T-helper 1 cell treated with Interleukin-12 subunit alpha and Interleukin-12 subunit beta and Interleukin-4 antibody, amounts not matched to agents 30 ng/mL and 1 ng/mL, for 36 hours (primary cell): ENCODE measurements around the gene OSTF1. TPM values are rescaled to one million over a fixed set of nuclear protein-coding genes. Genes with fewer than 3 reads are reported as not detected.

Source experiments
- intact Hi-C: fragments of 100-400 bp; cut with micrococcal nuclease; formaldehyde crosslinking; loops from one replicate; pipeline ENCODE4 v1.15.1; 2024
- total RNA-seq: library from RNA; stranded (reverse); gene quantifications from 2 replicates; pipeline ENCODE4 v1.2.3, GENCODE V29; 2022

Gene OSTF1, protein sequence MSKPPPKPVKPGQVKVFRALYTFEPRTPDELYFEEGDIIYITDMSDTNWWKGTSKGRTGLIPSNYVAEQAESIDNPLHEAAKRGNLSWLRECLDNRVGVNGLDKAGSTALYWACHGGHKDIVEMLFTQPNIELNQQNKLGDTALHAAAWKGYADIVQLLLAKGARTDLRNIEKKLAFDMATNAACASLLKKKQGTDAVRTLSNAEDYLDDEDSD
- 140 and 143 TPM in 2 replicates for total RNA-seq

GRCh38 chr9:75087824-75088645 is at the start of gene OSTF1, which contains the start of gene NMRK1:
TSS of gene OSTF1 (plus strand) at chr9:75088514. CDS start at chr9:75088693, 179 bp downstream.
TSS of gene NMRK1 (minus strand) at chr9:75088155. CDS start at chr9:75083115, 5,040 bp downstream.
- intact Hi-C loops: loop anchor here (1.0 to 10.0 kb wide), 14 partner anchors 11 to 1956 kb away; partner anchors contain the start of genes ANXA1, CARNMT1, GCNT1 and PCSK5

GRCh38 chr9:75039009-75039408 is 49.3 kb upstream of the OSTF1 start:
- intact Hi-C loops: no loop called here

DNA sequence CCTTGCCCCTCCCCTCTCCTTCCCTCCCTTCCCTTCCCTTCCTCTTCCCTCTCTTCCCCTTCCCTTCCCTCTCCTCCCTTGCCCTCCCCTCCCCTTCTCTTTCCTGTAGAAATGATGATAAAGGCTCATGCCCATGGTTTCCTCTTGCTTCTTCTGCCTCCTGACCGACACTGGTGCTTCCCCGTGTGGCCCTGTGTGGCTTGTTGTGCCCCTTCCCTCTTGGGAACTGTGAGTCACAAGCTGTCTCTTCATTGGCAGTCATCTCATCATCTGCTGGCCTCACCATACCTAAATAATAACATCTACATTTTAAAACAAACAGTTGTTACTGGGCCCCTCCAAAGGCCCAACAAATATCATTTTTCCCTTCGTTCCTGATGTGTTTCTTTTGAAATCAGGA is 48.5 kb upstream of the OSTF1 start:
- intact Hi-C loops: no loop called here

DNA sequence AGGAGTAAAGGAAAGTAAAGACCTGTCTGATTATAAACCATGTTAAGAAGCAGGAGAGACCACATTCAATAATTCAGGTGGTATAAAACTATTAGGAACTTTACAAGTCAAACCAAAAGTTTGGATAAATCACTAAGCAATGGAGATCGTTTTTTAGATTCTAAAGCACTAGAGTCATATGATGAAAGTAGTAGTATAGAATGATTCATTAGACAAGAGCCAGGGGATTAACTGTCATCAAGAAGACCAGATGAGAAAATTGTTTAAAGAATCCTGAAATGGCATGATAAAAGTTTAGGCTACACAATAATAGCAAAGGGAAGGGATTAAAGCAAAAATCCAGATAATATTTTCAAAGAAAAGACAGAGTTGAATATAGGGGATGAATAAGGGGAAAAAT is 47.3 kb upstream of the OSTF1 start:
- intact Hi-C loops: no loop called here

DNA sequence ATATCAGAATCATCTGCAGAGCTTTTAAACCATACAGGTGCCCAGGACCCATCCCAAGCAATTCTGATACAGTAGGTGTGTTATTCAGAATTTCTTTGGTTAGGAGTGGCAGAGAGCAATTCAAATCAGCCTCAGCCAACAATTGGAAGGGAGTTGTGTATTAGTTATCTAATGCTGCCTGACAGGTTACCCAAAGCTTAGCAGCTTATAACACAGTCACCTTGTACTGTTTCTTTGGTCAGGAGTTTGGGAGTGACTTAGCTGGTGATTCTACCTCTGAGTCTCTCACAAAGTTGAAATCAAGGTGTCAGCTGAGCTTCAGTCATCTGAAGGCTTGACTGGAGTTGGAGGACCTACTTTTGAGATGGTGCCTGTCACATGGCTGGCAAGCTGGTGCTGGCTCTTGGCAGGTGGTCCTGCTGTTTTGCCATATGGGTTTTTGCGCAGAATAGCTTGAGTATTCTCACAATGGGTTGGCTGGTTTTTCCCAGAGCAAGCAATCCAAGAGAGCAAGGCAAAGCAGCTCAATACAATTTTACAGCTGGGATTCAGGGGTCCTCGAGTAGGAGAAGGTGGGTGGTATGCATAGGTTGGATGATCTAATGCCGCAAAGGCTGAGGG is 41.5 kb upstream of the OSTF1 start:
- intact Hi-C loops: no loop called here

DNA sequence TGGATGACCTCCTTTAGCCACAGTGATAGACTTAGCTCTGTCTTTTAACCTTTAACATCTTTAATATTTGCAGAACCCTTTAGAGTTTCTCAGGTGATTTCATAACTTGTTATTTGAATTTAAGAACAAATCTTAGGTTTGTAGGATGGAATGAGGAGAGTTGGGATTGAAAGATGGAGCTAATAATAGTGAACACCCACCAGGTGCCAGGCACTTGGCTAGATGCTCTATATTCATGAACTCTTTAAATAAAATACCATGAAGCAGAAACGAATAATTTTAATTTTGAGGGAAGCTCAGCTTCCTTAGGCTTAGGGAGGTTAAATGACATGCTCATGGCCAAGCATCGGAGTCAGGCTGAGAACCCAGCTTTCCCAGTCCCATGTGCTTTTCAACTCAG is 40.8 kb upstream of the OSTF1 start:
- intact Hi-C loops: no loop called here

DNA sequence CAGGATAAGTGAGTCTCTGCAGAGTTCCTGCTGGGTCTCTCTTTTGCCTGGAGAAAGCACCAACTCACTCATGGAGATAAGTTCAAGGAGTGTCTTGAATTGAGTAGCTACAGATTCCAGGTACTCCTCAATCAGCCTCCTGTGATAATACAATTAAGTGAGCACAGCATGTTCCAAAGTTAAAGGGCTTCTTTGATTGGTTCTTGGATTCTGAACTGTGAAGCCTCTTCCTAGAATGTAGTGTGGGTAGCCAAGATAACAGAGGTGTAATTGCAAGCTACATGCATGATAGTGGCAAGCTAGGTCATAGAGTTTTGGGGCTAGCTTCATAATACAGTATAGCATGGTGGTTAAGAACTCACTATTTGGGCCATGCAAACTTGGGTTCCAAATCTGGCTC is 37.0 kb upstream of the OSTF1 start:
- intact Hi-C loops: no loop called here

GRCh38 chr9:75053869-75054268 is 34.4 kb upstream of the OSTF1 start:
- intact Hi-C loops: no loop called here

GRCh38 chr9:75054368-75055001 is 33.8 kb upstream of the OSTF1 start:
- intact Hi-C loops: no loop called here

- intact Hi-C loops: no loop called here
Observed at GRCh38 chr9:75061169-75061568, 27.1 kb upstream of the OSTF1 start.

GRCh38 chr9:75063556-75064305 is 24.6 kb upstream of the OSTF1 start:
- intact Hi-C loops: no loop called here

- intact Hi-C loops: no loop called here
Observed at GRCh38 chr9:75064307-75065025, 23.8 kb upstream of the OSTF1 start.

DNA sequence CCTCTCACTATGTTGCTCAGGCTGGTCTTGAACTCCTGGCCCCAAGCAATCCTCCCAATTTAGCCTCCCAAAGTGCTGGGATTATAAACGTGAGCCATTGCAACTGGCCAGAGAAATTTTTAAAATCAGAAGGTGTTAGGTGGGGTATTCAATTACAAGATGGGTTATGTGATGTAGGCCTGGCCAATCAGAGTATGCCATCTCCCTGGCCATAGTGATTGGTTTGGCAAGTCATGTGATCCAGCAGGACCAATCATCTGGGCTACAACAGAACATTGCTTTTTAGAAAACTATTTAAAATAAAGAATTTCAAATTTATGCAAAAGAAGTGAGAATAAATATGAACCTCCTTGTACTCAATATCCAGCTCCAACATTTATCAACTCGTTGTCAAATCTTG is 22.8 kb upstream of the OSTF1 start:
- intact Hi-C loops: no loop called here

DNA sequence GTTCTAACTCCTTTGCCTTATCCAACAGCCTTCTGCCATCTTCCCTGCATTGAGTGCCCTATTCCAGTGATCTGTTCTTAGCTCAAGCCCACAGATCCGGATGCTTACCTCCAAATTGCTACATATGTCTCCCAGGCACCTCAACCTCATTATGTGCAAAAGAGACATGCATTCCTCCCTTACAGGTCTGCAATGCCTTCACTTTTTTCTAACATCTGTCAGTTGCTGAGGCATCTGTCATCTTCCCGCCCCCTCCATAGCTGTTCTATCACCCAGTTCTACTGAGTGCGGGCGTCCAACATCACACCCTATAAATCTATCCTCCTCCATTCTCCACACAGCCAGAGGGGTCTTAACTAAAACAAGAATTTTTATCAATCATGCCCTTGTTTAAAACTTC is 20.4 kb upstream of the OSTF1 start:
- intact Hi-C loops: no loop called here

DNA sequence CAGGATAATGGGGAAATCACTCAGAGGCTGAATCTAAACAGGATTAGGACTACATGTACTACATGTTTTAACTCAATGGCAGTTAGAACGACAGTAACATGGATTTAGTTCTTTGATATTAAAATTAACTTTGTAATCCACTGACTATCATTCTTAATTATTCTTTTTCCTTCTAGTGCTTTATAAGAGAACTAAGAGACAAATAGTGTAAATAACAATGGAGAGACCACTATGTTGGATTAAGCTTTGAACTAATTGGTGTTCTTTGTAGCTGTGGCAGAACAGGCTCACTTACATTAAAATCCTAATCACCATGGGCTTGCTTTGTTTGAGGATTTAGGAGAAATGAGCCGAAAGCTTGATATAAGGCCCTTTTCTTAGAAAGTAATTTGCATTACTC is 19.1 kb upstream of the OSTF1 start:
- intact Hi-C loops: no loop called here

- intact Hi-C loops: loop anchor here (10.0 kb wide), 1 partner anchor 497 kb away; no protein-coding TSS in a partner anchor
Observed at GRCh38 chr9:75071530-75072122, 16.7 kb upstream of the OSTF1 start.

GRCh38 chr9:75072895-75073294 is 15.4 kb upstream of the OSTF1 start:
- intact Hi-C loops: loop anchor here (10.0 kb wide), 1 partner anchor 498 kb away; no protein-coding TSS in a partner anchor

DNA sequence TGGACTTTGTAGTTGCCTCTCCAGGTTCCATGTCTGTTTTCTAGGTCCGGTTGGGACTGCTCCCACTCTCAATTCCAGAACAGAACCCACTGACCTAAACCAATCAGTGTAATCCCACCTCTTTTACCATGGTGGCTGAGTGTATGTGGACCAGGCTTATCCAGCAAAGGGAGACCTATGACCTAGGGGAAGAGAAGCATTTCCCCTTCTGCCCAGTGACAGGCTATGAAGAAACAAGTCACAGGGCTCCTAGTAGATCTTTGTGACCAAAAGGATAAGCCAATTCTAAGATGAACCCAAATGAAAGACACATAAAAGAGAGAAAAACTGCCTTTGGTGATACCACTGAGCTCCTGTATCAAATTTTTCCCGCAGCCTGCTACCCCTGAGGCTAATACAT is 6.7 kb upstream of the OSTF1 start:
- intact Hi-C loops: loop anchor here (10.0 kb wide), 1 partner anchor 1927 kb away; the partner anchor contains the start of gene ANXA1

DNA sequence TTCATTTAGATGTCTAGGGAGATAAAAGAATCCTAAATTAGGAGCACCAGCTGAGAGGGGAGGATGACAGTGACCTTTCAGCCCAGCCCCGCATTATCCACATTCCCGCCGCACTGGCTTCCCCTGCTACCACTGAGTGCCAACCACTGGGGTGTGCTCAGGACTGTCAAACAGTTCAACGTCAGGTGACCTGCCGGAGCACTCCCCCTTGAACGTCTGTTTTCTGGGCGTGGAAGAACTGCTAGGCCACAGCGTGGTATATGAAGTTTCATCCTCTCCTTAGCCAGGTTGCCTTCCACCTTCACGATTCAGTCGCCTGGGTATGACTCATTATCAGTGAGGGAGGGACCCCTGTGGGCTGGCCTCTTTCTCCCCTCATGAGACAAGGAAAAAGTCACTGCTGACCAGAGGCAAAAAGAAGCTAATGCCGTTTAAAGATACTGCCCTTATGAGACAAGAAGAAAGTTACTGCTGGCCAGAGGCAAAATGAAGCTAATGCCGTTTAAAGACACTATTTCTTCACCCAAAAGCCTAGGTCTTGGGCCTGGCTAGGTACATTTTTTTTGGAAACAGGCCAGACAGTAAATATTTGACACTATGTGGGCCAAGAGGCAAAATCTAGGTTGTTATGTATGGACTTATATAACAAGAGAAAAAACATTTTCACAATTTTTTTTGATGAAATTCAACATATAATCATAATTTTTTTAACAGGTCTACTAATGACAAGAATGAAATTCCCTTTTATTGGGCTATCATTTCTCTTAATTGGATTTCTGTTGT is 4.9 kb upstream of the OSTF1 start:
- intact Hi-C loops: loop anchor here (10.0 kb wide), 1 partner anchor 1929 kb away; the partner anchor contains the start of gene ANXA1
